SK-MEL-5 (cell line): ENCODE results near the gene MAB21L1. TPM values are rescaled to one million over a fixed set of nuclear protein-coding genes. Genes with fewer than 3 reads are reported as not detected.

Source experiments
- DNase-seq: peaks from one replicate; pipeline ENCODE4 v3.0.0-alpha.2; 2016; ENCODE audit warnings: low read depth, low spot score
- in situ Hi-C: cut with HindIII; loops from 2 replicates; pipeline ENCODE4 v1.10.0; 2016; ENCODE audit warnings: low sequenced_read_pairs, high pct_unique_total_duplicates, low pct_unique_long_range_greater_than_20kb
- total RNA-seq: library from RNA; depleted of rRNA; stranded (reverse); fragments of >200 nt; shearing (Covaris generic); gene quantifications from 2 replicates; pipeline ENCODE4 v1.2.3, GENCODE V29; 2014

MAB21L1 gene
- total RNA-seq, 1 experiment from 2014 or later: 2.0 TPM

DNA sequence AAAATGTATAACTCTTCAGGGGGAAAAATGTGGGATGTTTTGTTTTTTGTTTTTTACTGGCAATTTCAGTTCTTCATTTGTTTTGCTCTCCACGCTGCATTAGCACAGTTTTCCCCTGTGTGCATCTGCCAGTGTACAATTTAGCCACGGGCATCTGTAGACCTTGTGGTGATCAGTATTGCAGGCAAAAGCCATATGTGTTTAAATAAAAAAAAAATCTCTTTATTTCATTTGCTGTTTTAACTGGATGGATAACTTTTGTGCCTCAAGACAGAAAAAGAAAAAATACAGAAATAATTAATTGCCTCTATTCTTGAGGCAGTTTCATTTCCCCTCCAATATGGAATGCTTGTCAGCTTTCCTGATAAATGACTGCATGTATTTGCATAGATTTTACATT lies 7.9 kb upstream of the MAB21L1 start:
- in situ Hi-C loops: no loop called here
- DNase-seq: no peak

DNA sequence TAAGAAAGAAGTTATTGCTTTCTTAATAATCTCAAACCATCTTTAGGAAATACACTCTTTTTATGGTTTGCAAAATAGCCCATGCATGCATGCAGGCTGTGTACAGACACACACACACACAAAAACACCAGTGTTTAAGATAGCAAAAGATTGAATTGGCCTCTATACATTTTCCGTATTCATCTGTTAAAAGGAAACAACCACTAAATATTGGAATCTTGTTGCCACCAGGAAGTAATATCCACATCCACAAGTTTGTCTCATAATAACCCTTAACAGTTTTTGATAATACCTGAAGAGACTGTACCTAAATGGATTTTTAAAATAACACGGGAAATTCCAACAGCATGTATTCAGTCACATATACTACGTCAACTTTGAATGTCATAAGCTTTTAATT lies 7.3 kb upstream of the MAB21L1 start:
- in situ Hi-C loops: no loop called here
- DNase-seq: no peak

DNA sequence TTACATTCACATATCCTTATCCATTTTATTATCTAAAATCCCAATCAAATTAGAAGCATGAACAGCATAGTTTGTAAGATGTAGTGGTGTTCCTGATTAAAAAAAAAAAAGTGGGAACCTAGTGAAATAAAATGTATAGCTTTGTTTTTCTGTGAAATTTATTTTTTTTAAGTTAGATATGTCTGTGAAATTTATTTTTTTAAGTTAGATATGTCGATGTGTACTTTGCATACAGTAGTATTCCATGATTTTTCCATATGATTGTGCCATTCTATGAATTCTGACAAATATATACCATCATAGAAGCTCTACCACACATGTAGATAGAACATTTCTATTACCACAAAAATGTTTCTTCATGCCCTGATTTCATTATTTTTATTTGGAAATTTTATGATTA lies 6.0 kb upstream of the MAB21L1 start:
- DNase-seq: no peak
- in situ Hi-C loops: no loop called here

DNA sequence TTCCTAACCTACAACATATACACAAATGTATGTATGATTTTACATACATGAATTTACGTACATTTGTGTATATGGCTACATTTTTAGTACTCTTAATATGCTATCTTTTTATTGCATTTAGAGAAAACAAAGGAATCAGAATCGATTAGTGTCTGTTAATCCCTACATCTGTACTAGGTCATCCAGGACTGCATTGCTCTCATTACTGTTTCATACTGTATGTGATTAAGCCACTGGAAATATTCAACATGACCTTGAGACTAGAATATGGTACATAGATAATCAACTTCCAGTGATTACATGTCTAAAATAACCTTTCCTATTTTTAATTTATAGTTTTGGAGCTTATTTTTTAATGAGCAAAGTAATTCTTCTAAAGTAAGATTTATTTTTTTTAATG lies 5.3 kb upstream of the MAB21L1 start:
- DNase-seq: no peak
- in situ Hi-C loops: no loop called here

DNA sequence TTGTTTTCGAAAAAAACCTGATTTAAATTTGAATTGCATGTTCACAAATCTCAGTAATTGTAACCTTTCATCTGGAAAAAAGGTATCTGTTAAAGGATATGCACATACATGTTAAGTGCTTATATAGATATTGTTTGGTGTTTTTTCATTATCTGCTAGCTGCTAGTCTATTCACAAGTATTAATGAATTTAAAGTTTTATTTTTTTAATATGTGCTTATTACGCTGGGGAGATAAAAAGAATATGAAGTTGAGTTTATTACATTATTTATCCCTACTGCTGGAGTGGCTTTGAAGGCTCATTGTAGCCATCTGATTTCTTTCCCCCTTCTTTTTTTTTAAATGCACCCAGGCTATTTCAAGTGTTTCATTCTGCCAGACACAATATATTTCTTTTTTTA lies 3.9 kb upstream of the MAB21L1 start:
- in situ Hi-C loops: no loop called here

DNA sequence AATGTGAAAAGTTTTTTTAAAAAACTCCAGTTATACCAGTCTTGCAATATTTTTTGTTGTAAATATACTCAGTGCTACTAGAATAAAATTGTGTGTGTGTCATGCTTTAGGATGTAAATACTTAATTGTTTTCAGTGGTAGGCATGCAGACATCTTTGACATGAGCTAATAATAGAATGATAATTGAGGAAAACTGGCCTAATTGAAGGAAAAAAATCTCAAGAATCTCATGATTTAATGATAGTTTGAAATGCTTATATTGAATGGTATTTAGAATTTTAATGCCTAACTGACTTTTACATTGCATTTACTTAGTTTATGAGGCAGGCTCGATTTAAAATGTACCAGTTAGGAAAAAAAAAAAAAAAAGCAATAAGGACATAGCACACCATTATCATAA lies 3.2 kb upstream of the MAB21L1 start:
- in situ Hi-C loops: no loop called here

More for the DNA sequence above, 3.9 kb upstream of the MAB21L1 start:
- DNase-seq: no peak

DNA sequence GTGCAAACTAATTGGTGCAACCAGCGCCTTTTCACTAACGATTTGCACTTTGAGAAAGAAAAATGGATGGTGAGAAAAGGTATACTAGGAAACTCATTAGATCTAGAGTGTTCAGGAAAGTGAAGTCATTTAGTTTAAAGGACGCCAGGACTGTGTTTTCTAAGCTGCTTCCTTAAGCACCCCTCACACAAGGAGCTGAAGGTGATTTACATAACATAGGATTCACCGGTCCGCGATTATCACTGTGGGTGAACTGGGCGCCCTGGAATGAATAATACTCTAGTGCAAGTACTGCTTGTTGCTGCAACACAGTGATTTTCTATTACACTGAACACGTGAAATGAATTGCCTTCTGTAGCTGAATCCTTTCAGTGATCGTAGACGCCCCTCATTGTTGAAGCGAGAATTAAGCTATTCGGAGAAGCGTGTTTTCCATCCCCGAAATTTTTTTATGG lies 2.6 kb upstream of the MAB21L1 start:
- no peak for DNase-seq
- in situ Hi-C loops: no loop called here

More for the DNA sequence above, 3.2 kb upstream of the MAB21L1 start:
- DNase-seq: no peak

DNA sequence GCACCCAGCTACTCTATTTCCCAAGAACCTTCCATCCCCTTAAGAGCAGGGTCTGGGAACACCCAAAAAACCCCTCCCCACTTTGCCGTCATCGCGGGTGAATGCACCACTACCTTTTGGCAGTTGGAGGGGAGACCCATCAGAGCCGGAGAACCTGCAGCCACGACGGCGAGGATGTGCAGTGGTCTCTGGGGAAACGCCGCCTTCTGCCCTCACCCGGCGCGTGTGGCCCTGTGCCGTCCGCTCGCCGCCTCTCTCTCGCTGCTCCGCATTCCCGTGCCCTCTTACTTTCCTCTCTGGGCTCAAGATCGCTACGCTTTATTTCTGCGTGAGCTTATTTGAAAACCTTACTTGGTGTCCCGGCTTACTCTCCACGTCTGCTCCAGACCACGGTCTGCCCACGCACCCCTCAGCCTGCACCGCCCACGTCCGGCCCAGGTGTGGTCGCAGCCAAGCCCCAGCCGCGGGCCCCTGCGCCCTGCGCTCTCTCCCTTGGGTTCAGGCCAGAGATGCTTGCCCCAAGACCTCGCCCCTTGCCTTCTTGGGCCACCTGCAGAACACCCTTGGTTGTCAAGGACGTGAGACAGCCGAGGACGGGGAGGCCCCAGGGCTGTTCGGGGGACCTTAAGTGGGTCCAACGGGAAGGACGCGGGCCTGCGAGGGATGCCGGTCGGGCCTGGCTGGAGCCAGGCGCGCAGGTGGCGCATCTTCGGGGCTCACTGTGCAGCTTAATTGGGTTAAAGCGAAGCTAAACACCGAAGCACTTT lies 2.0 kb upstream of the MAB21L1 start:
- in situ Hi-C loops: no loop called here
- DNase-seq: no peak

DNA sequence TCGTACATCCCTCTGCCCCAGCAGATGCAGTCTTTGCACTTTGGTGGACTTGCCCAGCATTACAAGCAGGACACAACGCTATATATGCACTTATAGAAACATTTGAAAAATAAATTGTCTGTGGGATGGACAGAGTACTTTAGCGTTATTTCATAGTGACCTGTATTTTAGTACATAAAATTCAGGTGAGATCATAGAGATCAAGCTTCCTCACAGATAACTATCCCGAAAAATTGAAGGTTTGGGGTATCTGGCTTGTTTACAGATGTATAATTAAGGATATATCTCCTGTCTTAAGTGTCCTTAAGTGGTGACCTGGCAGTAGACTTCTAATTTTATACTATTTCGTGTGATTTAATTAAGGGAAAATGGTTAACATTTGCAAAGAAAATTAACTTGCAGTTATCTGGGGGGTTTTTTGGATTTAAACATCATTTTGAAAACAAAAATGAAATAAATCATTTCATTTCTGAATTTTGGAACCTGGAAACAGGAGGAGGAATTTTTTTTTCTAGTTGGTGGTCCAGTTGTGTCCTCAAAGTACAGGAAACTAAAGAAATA lies 977 bp upstream of the MAB21L1 start:
- in situ Hi-C loops: no loop called here
- DNase-seq: no peak

DNA sequence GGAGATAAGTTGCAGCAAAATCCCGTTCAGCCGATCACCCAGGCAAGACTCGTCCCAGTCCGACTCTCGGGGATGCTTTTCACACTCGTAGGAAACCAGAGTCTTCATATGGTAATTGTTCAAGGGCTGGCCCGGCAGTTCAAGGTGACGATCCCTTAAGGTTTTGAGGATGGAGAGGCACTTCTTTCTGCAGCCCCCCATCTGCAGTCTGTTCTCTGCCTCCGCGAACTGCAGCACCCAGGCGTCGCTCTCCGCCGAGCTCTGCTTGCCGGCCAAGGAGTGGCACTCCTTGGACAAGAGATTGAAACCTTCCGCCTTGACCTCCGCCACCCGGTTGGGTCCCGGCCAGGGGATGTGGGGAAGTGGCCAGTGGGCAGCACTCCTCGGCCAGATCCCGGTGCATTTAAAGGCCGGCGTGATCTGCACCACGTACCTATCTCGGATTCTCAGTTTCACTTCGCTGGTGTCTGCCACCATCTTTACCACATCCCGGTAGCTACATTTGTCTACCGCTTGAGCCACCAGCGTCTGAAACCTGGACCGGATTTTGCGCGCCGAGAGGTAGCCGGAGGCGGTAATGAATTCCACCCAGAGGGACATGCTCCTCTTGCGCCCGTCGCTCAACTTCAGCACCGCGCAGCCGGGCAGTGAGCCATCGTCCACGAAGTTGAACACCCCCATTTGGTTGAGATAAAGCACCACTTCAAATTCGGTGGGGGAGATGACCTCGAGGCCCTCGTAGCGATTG lies 1.1 kb downstream of the MAB21L1 start:
- peak; percentile 56 for DNase-seq
- in situ Hi-C loops: no loop called here

DNA sequence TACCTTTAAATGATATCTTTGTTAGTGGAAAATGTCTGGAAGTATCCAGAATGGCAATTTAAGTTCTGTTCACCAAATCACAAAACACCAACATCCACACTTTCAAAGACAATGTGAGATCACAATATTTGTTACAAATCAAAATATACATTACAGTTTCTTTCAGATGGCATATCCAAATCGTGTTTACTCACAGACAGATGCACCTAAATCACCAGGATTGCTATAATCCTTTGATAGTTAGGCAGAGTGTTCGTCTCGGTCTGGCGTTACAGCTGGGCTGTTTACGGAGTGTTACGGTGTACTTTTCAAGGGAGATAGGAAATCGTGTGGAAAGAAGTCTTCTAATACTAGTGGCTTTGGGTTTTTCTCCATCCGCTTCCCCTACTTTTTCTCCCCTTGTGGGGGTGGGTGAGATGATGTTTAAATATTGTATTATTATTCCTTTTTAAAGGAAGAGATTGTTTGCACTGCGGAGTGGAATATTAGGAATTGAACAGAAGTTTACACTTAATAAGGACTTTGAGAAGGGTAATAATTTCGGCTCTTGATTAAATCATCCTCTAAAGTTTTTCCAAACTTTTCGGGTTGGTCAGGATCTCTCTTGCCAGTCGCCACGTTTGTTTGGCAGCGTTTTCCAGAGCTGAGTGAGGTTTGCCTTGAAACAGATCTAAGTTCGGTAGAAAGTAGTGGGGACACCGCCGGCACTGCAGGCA lies 1.8 kb downstream of the MAB21L1 start:
- in situ Hi-C loops: no loop called here
- DNase-seq: peak; percentile 21

DNA sequence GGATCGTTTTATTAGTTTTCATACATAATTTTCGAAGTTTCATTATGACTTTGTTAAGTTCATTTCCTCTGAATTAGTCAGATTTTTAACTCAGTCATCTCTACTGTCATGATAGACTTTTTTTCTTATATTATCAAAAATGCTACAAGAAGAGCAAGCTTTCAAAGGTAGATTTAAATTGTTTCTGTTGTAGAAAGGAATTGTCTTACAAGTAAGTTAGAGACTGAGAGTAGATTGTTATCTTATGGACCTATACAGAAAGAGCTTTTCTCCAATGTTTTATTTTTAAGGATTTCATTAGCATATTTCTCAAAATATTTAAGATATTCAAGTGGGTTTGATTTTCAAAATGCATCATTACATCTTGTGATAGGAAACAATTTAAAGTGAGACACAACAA lies 2.7 kb downstream of the MAB21L1 start:
- in situ Hi-C loops: no loop called here
- DNase-seq: no peak

DNA sequence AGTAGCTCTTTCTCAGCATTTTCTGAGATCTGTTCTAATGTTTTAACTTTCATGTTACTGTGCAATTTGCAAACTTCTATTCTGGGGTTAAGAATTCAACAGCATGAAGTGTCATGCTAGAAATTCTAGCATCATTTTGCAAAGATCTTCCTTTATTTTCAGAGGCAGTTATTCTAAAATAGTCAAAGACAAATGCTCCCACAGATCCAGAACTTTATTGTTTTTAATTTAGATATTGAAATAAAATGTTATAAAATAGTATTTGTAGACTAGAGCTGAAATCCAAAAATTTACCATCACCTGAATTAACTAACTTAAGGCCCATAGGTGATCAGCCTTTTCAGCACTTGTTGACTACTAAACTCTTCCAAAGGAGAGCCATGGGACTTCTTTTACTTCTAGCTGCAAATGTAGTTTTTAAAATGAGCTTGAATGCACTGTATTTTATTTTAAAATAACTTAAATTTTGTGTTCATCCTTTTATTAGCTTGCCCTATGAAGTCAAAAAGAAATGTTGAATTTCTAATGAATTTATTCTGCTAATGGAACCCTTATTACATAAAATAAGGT lies 3.2 kb downstream of the MAB21L1 start:
- in situ Hi-C loops: no loop called here
- no peak for DNase-seq

DNA sequence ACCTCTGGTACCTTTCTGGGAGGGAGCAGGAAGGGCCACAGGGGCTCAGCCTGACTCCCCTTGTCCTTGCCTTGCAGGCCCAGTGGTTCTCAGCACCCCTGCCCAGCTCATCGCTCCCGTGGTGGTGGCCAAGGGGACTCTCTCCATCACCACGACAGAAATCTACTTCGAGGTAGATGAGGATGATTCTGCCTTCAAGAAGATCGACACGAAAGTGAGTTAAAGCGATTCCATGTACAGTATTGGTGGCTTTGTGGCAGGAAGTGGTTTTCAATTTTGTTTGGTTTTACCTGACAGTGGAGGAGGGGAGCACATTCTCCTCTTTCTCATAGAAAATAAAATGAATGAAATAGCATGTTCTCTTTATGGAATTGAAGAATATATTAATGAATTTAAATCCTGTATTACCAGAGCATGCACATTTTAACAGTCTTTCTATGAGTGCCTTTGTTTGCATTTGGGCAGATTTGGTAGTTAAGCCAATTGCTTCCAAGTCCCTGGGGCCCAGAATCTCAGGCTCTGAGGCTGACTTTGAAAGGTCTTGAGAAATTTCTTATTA lies 4.1 kb downstream of the MAB21L1 start:
- in situ Hi-C loops: no loop called here
- DNase-seq: no peak

DNA sequence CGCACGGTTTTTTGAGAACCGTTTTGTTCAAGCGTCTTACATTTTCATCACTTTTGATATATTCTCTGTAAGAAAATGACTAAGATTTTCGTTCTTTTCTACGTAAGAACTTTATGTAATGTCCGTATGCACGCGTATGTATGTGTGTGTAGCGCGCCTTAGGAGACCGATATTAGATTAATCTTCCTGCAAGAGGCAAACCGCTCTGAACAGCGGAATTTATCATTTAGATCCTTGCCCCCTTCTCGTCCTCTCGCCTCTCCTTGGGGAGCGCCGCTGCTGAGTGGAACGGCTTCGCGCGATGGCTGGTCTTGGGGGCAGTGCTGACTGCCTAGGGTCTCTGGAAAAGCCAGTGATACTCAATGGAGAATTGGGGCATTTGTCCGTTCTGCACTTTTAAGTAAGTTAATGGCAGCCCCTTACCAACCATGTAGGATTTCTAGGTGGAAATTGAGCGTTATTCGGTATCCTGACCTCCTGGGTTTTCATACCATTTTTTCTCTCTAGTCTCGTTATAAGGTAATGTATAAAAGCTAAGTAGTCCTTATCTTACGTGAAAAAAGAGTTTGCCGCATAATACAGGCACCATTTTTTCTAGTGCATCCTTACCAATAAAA lies 4.7 kb downstream of the MAB21L1 start:
- no peak for DNase-seq
- in situ Hi-C loops: no loop called here

DNA sequence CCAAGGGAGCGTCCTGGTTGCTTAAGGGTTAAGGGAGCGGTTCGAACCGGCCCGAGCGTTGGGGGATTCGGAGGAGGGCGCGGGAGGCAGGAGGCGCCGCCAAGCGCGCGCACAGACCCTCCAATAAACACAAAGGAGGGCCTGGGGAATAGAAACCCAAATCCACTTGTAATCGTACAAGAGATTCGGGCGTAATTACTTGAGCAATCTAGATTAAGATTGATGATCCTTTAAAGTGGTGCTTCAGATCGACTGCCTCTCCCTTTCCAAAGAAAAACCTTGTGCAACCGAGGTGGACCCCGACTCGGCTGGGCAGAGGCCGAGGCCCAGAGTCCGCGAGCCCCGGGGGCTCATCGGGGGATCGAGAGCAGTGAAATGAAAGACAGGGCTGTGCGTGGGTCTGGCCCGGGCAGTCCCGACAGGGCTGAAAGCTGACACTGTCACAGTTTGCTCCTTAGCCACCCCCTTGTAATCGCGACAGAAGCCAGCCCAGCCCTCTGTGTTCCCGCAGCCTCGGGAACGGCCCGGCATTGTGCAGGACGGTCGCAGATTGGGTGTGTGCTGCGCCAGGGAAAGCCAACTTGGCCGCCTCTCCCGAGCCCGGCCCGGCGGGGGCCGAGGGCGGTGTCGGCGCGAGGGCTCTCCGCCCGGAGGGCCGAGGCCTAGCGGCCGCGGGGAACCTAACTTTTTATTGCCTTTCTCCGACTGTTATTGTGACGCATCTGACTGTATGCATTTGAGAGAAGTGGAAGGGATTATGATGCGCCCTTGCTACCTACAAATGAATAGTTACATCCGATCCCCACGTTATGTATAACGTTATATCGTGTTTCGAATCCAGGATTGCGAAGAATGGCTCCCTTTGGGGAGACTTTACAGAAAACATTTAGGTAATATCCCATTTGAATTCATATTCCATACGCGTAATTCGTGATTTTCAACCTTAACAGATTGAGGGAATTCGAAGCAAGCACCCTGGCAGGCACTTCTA lies 5.5 kb downstream of the MAB21L1 start:
- DNase-seq: no peak
- in situ Hi-C loops: no loop called here
